Colonic mucosa (tissue), 4 donors: ENCODE results near the gene CDH4. TPM values are rescaled to one million over a fixed set of nuclear protein-coding genes. Genes with fewer than 3 reads are reported as not detected.

Experiments
- DNase-seq: peaks from one replicate; pipeline ENCODE4 v3.0.0-alpha.2; 2020
- H3K27ac ChIP-seq: fragments of 200-600 bp; one replicate; pipeline ENCODE4 v1.8.0; 2021
- H3K27me3 ChIP-seq: fragments of 200-600 bp; one replicate; pipeline ENCODE4 v1.8.0; 2021
- H3K36me3 ChIP-seq: fragments of 200-600 bp; one replicate; pipeline ENCODE4 v1.8.0; 2021
- H3K4me1 ChIP-seq: fragments of 200-600 bp; one replicate; pipeline ENCODE4 v1.8.0; 2021; ENCODE audit warnings: mild to moderate bottlenecking
- H3K4me3 ChIP-seq: fragments of 200-600 bp; one replicate; pipeline ENCODE4 v1.8.0; 2021
- H3K9ac ChIP-seq, 2 donors: one replicate each; pipeline ENCODE4 v1.7.0; 2013; ENCODE audit warnings: control low read depth in 2 of 2, low read depth in 2 of 2, low read length in 2 of 2
- H3K9me3 ChIP-seq: fragments of 200-600 bp; one replicate; pipeline ENCODE4 v1.8.0; 2021
- intact Hi-C: fragments of 100-400 bp; cut with DNase I; formaldehyde crosslinking; loops from one replicate; pipeline ENCODE4 v1.14.1; 2022
- total RNA-seq, 2 donors: library from RNA; stranded (reverse); fragmentation: NEBNext Ultra II Directional in 1 of 2; extraction: Animal tissue kit (Norgen Biotek cat#: 25700) in 1 of 2; gene quantifications; one replicate each; pipeline ENCODE4 v1.2.1, GENCODE V29; 2021
- TF ChIP-seq, protein P1 (sequence below): fragments of 200-600 bp; IDR thresholded peaks from one replicate; pipeline ENCODE4 v1.8.0; 2022; ENCODE audit warnings: antibody characterized with exemption, mild to moderate bottlenecking
- donor health status: healthy.
- donor health status: DM: no; HTN: no; CAD: no.
- donor health status: DM: no; HTN: no; CAD: no.

The CDH4 gene
- total RNA-seq, 2 donors from 2014 or later: 0.08 TPM; not detected in 1

DNA sequence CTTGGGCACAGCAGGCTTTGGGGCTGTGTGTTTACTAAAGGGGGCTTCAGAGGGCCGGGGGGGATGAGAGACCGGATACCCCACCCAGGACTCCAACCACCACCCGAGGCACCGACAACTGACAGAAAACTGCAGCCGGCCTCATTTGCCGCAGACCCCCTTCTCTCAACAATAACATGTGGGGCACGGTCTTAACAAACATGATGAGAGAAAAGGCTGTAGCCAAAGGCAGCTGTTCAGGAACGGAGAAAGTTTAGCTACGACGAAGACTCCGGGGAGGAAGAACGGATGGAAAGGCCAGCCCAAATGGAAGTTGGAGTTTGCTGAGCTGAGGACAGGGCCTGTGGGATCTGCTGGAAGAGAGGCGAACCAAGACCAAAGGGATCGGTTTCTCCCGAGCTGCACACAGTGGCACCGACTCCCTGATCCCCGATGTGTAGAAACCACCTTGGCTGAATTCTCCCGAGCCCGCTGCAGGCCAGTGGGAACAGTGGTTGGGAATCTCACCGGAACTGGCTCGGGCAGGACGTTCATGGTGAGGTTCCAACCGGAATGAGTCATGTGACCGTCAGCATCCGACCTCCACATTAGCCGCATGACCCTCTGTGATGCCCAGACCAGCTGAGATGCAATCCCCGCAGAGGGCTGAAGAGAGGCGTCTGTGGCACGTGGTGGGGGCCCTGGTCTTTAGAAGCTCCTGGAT is 454.3 kb downstream of the CDH4 start:
- no peaks in the 10 kb centered on the region for H3K27me3 ChIP-seq
- TF ChIP-seq, protein P1, sequence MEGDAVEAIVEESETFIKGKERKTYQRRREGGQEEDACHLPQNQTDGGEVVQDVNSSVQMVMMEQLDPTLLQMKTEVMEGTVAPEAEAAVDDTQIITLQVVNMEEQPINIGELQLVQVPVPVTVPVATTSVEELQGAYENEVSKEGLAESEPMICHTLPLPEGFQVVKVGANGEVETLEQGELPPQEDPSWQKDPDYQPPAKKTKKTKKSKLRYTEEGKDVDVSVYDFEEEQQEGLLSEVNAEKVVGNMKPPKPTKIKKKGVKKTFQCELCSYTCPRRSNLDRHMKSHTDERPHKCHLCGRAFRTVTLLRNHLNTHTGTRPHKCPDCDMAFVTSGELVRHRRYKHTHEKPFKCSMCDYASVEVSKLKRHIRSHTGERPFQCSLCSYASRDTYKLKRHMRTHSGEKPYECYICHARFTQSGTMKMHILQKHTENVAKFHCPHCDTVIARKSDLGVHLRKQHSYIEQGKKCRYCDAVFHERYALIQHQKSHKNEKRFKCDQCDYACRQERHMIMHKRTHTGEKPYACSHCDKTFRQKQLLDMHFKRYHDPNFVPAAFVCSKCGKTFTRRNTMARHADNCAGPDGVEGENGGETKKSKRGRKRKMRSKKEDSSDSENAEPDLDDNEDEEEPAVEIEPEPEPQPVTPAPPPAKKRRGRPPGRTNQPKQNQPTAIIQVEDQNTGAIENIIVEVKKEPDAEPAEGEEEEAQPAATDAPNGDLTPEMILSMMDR: no peak
- no peak overlapping the region for H3K4me3 ChIP-seq
- no peak for DNase-seq
- H3K4me1 ChIP-seq: no peaks in the 10 kb centered on the region
- no peak overlapping the region for H3K9ac ChIP-seq
- intact Hi-C loops: no loop called here
- no peaks in the 10 kb centered on the region for H3K9me3 ChIP-seq
- no peaks in the 10 kb centered on the region for H3K36me3 ChIP-seq
- H3K27ac ChIP-seq: no peak overlapping the region

DNA sequence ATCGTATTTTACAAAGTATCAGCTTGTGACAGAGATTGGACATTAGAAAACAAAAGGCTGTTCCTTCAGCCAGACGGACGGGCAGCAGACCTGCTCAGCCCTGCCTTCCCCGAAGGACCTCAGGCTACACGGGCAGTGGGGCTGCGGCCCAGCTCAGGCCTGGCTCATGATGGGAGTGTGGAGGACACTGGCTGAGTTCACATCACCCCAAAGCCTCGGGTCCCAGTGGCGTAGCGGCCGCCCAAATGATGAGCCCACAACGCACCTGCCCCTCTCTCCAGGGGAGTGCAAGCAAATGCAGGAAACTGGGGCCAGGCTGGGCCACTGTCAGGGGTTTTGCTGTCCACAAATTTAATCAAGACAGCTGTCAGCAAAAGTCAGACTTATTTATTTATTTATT is 456.8 kb downstream of the CDH4 start:
- intact Hi-C loops: no loop called here
- Histone ChIP-seq H3K9ac (no peak overlapping the region), H3K4me1 (no peaks in the 10 kb centered on the region)

DNA sequence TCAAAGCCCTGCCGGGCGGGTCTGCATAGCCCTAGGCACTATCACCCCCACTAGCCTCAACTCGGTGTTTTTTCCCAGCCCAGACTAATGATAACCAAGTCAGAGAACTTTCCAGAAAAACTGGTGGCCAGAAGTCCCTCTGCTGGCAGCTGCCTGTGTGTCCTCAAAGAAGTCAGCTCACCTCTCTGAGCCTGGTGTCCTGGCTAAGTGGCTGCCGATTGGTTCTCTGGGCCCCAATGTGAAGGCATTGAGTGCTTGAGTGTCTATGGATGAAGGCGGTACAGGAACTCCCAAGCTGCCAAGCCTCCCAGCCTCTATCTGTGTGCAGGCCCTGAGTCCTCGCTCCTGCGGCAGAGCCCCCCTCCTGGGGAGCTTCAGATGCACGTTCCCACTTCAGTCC is 458.0 kb downstream of the CDH4 start:
- Histone ChIP-seq H3K4me3 (no peak overlapping the region), H3K9me3 (no peaks in the 10 kb centered on the region), H3K27me3 (no peaks in the 10 kb centered on the region), H3K9ac (no peak overlapping the region), H3K36me3 (no peaks in the 10 kb centered on the region), H3K27ac (no peak overlapping the region), H3K4me1 (no peaks in the 10 kb centered on the region)
- intact Hi-C loops: no loop called here
- no peak for DNase-seq
- TF ChIP-seq, protein P1: no peak

More for the DNA sequence above, 456.8 kb downstream of the CDH4 start:
- no peak overlapping the region for H3K27ac ChIP-seq
- no peak overlapping the region for H3K4me3 ChIP-seq
- no peaks in the 10 kb centered on the region for H3K36me3 ChIP-seq
- no peak for DNase-seq
- TF ChIP-seq, protein P1: no peak
- no peaks in the 10 kb centered on the region for H3K9me3 ChIP-seq
- H3K27me3 ChIP-seq: no peaks in the 10 kb centered on the region

DNA sequence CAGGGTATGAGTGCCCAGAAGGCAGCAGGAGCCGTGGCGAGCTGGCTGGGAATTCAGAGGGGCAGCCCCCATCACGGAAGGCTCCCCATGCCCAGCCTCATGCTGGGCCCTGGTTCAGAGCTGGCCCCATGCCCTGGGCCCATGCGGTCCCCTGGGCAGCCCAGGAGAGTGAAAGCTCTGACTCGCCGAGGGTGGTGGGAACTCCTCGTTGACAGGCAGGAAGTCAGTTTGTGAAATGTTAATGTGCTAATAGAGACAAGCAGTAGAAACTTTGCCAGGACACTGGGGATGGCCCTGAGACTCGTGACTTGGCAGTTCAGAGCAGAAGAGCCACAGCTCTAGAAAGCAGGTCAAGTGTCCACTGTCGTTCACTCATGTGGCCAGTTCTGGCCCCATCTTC is 460.6 kb downstream of the CDH4 start:
- DNase-seq: no peak
- no peaks in the 10 kb centered on the region for H3K27me3 ChIP-seq
- intact Hi-C loops: no loop called here
- no peaks in the 10 kb centered on the region for H3K9me3 ChIP-seq
- TF ChIP-seq, protein P1: no peak
- H3K36me3 ChIP-seq: no peaks in the 10 kb centered on the region
- H3K4me1 ChIP-seq: no peaks in the 10 kb centered on the region
- H3K4me3 ChIP-seq: no peak overlapping the region
- no peak overlapping the region for H3K9ac ChIP-seq
- no peak overlapping the region for H3K27ac ChIP-seq

GRCh38 chr20:61718361-61719005 is 466.4 kb downstream of the CDH4 start:
- H3K27ac ChIP-seq: no peak overlapping the region
- no peak overlapping the region for H3K9ac ChIP-seq
- TF ChIP-seq, protein P1: no peak
- H3K36me3 ChIP-seq: no peaks in the 10 kb centered on the region
- H3K4me3 ChIP-seq: no peak overlapping the region
- intact Hi-C loops: no loop called here
- H3K4me1 ChIP-seq: no peaks in the 10 kb centered on the region
- H3K9me3 ChIP-seq: no peaks in the 10 kb centered on the region
- no peak for DNase-seq
- no peaks in the 10 kb centered on the region for H3K27me3 ChIP-seq
